ENCODE data around the gene MAML1.

Gene MAML1

DNA sequence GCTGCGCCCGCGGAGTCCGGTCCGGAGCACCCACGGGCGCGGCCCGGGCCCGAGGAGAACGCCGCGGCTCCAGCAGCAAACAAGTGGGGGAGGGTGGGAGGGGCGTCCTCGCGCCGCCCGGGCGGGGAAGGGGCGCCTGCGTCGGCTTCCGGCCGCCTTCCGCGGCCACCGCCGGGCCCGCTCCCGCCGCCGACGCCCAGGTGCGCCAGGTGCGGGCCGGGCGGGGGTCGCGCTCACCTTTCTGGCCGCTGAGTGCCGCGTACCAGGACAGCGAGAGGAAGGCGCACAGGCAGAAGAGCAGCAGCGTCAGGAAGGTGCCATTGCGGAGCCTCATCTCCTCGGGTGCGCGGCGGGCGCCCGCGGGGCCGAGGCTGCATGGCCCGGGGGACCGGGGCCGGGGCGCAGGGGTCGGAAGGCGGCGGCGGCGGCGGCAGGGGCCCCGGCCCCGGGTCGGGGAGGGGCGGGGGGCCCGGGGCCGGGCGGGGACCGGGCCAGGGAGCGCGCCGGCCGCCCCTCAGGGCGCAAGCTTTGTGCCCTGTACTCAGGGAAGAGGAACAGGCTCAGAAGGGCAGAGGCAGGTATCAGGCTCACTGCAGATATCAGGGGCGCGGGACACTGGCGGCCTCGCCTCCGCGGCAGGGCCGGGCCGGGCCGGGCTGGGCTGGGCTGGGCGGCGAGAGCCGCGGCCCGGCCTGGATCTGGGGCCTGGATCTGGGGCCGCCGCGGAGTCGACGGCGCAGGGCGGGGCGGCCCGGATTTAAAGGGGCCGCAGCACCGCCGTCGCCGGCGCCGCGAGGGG is 73.8 kb downstream of the MAML1 start, which contains the start of gene MGAT4B:
TSS of gene MGAT4B (minus strand) at position 617 of the 799 bp plus-strand sequence. CDS start at position 334, 283 bp downstream.
- no peak for DNase-seq

- no peak for DNase-seq
Observed at GRCh38 chr5:179812135-179812825, 79.7 kb downstream of the MAML1 start.

DNA sequence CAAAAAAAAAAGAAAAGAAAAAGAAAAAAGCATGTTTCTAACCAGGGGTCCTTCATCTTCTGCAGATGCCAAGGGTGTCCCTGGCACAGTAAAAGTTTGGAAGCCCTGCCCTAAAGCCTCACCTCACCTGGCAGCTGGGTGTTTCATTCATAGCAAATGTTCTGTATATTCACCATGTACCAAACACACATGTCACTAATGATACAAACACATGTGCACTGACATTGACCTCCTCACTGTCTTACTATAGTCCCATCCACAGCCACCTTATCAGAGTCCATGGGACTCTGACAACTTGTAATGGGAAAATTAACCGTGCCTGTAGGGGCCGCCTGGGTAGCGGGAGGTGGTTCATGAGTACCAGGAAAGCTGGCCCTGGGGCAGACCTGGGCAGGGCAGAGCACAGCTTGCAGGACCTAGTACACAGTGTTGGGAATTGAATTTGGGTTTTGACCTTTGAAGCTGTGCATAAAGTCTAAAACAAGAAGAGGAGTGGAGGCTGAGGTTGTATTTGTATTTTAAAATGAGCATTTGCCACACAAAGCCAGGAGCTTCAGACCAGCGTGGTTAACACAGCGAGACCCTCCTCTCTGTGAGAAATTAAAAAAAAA is 80.5 kb downstream of the MAML1 start:
- no peak for DNase-seq

GRCh38 chr5:179814090-179814489 is 81.5 kb downstream of the MAML1 start:
- DNase-seq, result no peak

DNA sequence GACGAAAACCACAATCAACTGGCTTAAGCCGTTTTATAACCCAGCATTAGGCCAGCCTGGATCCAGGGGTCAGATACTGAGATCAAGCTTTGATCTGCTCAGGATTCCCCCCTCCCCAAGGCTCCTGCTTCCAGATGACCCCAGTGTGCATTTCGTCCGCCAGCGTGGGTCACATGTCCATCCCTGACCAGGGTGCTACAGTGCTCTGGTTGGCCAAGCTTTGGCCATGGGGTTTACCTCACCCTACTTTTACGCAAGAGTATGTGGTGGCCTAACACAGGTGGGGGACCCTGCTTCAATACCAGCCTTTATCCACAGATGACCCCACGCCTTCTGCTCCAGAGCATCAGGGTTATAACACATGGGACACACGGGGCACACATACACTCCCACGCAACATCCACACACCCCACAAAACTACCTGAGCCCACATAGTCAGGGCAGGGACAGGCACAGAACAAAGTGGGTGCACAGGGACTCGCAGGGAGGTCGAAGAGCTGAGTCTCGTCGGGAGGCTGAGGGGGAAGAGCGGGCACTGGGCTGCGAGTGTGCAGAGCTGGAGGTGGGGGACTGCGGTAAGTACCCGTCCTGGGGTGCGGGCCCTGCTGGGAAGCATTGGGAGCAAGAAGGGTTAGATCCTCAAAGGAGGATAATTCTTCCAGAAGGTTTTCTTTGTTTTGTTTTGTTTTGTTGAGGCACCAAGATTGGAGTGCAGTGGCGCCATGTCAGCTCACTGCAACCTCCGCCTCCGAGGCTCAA is 83.0 kb downstream of the MAML1 start:
- no peak for DNase-seq

DNA sequence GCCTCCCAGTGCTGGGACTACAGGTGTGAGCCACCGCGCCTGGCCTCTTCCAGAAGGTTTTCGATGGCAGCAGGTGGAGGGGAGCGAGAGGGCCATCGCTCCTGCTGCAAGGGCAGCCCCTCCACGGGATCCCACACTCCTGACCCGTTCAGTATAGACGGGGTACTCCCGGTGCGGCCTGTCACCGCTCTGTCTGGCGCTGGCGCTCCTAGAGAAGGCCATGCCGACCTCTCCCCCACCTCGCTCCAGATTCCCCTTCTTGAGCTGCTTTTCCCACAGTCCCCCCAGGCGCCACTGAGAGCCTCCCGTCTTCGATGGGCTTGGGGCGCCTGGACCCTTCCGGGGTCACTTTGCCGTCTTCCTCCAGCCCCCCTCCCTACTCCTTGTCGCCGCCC is 83.8 kb downstream of the MAML1 start:
- no peak for DNase-seq

GRCh38 chr5:179816796-179817469 is 84.3 kb downstream of the MAML1 start:
- DNase-seq, result no peak

DNA sequence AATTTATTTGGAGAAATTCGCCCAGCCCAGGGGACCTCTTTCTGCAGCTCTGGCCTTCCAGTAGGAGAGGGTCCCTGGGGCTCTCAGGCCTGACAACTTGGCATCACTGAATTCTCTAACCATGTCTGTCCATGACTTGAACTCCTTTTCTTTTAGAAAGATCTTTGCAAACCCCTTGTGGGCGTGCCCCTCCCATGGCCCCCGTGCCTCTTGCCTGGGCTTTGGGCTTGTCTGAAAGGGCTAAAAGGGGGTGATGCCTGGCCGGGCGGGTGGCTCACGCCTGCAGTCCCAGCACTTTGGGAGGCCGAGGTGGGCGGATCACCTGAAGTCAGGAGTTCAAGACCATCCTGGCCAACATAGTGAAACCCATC is 84.8 kb downstream of the MAML1 start:
- DNase-seq, result no peak

DNA sequence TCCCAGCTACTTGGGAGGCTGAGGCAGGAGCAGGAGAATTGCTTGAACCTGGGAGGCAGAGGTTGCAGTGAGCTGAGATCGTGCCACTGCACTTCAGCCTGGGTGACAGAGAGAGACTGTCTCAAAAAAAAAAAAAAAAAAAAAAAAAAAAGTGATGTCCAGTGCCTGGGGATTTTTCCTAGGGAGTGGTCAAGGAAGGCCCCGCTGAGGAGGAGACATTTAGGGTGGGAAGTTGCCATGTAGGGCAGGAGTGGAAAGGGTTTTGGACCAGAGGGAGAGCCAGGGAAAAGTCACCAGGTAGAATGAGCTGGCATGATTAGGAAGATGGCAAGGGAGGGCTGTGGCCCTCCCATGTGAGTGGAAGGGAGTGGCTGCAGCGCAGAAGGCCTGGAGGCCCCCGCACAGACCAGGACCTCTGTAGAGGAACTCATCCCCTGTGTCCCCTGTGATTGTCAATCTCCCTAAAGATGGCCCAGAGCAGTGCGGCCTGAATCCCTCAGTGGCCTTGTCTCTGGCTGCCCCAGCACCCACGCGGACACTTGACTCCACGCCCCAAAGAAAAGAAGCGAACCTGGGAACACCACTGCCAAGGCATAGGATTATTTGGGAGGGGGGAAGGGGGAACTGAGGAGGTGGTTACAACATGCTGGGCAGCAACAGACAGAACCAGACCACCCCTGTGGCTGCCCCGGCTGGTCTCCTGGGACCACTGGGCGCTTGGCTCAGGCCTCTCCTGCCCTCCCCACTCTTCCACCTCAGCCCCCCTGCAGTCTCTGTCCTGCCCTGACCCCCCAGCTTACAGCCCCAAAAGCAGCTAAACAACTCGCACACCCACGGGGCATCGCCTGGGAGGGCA is 85.5 kb downstream of the MAML1 start:
- no peak for DNase-seq

DNA sequence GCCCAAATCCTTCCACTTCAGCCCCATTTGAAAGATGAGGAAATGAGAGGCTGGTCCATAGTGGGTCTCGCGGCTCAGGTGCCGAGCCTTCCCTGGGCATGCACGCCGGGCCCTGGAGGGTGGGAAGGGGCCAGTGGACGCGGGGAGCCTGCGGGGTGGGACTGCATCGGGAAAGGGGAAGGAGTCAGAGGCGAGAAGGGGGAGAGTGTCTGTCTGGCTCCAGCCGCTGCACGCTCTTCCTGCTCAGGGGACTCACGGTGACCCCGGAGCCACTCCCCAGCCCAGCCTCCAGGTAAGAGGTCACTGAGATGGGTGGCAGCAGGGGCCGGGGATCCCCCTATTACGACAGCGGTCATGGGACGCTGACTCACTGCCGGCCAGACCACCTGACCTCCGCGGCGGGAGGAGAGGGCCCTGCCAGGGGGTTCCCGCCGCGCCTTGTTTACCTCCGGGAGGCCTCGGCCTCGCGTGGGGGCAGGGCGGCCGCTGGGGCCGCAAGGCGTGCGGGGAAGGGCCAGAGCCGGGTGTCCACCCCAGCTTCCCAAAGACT is 86.2 kb downstream of the MAML1 start:
- DNase-seq, result peak; percentile 84

DNA sequence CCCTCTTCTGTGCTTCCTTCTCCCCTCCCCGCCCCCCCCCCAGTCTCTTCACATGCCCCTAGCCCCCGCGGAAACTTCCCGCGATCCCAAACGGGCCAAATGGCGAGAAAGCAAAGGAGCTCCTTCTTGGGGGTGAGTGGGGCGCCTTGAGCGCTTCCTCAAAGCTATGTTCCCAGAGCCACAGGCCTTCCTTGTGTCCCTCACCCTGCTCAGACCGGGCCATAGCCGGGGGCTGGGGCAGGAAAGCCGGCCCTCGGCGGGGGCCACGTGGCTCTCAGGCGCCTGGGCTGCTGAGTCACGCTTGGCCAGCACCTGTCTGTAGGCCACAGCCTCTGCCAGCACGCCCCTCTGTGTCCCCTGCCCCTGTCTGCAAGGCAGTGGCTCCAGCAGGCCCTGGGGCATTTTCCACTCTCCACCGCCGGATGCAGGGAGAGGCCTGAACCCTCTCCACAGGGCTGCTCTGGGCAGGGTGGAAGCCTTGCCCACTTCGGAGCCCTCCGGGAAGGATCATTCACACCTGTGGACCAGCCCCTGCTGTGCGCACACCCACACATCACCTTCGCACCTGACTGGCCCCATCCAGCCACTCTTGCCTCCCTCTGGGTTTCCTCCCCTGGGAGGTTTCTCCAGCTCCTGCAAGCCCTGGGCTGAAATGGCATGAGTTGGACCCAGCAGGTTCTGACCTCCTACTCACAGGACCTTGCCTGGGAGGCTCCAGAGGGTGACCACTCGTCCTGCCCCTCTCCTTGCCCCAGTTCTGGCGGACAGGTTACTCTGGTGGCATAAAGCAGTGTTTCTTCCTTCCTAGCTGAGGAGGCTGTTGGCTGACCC is 86.9 kb downstream of the MAML1 start:
- no peak for DNase-seq

DNA sequence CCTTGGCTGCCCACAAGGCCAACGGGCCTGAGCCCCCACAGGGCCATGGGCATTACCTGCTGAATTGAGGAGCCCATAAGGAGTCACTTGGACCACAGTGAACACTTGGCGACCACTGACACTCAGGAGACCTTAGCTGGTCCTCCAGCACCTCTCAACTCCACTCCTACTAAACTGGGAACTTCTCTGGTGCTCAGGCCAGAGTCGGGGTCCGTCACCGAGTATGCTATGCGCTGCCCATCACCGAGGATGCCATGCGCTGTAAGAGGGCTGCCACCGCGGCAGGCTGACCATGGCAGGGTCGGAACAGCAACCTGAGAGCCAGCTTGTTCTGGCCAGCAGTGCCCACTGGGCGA is 87.5 kb downstream of the MAML1 start:
- no peak for DNase-seq

GRCh38 chr5:179820483-179821297 is 88.1 kb downstream of the MAML1 start, which contains the start of gene SQSTM1:
TSS of gene SQSTM1 (plus strand) at chr5:179820905. CDS start at chr5:179820937, 32 bp downstream.
- DNase-seq, result no peak

DNA sequence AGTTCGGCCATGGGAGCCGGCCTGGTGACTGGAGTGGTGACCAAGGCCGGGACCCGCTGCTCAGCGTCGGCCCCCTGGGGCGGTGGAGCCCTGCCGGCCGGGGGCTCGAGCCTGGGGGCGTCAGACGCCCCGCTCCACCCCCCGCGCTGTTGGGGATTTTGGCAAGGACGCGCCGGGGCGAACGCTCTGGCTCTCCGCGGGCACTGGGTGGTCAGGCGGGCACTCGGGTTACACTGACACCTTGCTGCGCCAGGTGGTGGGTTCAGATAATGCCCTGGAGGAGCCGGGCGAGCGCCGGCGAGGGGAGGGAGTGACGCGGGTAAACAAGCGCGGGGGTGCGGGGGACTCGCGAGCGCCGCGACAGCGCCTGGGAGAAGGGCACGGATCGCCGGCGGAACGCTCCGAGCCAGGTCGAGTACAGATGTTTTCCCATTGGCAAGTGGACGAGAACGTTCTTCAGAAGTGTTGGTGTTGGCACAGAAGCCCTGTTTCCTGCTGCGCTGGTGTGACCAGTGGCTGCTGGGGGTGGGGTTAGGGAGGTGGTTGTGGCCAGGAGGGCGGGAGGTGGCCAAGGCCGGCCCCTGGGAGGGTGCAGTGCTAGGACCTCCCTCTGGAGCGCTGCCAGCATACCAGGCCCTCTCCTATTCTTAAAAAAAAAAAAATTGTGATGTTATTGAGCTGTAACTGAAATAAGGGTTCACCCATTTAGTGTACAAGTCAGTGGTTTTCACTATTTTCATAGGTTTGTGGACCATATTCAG is 88.9 kb downstream of the MAML1 start:
- DNase-seq, result no peak

GRCh38 chr5:179822059-179822432 is 89.4 kb downstream of the MAML1 start:
- DNase-seq, result no peak

GRCh38 chr5:179822444-179822990 is 89.9 kb downstream of the MAML1 start:
- DNase-seq, result no peak

- no peak for DNase-seq
Observed at GRCh38 chr5:179823937-179824744, 91.5 kb downstream of the MAML1 start.

DNA sequence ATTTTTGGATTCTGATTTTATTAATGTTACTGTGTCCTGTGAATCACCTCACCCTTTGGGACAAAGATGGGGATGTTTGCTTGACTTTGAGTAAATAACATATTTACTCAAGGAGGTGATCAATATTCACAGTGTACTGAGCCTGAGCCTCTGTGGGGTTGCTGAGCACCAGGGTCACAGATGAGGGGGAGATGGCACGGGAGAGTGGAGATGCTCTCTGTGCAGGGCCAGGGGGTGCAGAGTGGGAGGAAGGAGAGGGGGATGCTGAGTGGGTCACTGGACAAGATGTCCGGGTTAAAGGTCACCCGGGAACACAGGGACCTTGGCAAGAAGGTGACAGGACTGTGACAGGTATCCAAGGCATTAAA is 92.1 kb downstream of the MAML1 start:
- DNase-seq, result no peak

Measured in cortex of kidney (tissue), 1 donor.